Stimulated activated CD8-positive, alpha-beta memory T cell treated with anti-CD3 and anti-CD28 coated beads, Interleukin-7, amount 100 ng/mL, for 24 hours (primary cell): Measurements from ENCODE around the gene WDR72.
"Not testable (repeated sequence)": the region's sequence is repeated elsewhere in the genome, so short reads cannot be mapped to it uniquely, and the experiment has no call there.

ENCODE experiments used
- DNase-seq: peaks from one replicate; pipeline ENCODE4 v3.0.0-alpha.2; 2020; ENCODE audit warnings: low read depth

Gene WDR72

GRCh38 chr15:53759411-53759931 is at the start of gene WDR72:
Gene WDR72, minus strand, starts transcription at chr15:53759663. Its CDS starts 26,514 bp downstream, at chr15:53733149.
- DNase-seq = no peak

- no peak for DNase-seq
These were observed 48.7 kb upstream of the WDR72 start for GRCh38 chr15:53808058-53808706.

- DNase-seq = no peak
These were observed 48.0 kb upstream of the WDR72 start for GRCh38 chr15:53807501-53807900.

- DNase-seq = no peak
These were observed 43.2 kb upstream of the WDR72 start for GRCh38 chr15:53802672-53803071.

GRCh38 chr15:53791581-53791980 is 32.1 kb upstream of the WDR72 start:
- DNase-seq = no peak

GRCh38 chr15:53789654-53790375 is 30.4 kb upstream of the WDR72 start:
- DNase-seq = no peak

GRCh38 chr15:53786401-53786800 is 26.9 kb upstream of the WDR72 start:
- no peak for DNase-seq

- DNase-seq = not testable (repeated sequence)
These were observed 25.8 kb upstream of the WDR72 start for GRCh38 chr15:53785241-53785640.

- no peak for DNase-seq
These were observed 3.5 kb upstream of the WDR72 start for GRCh38 chr15:53762916-53763315.

GRCh38 chr15:53758412-53758811 is 1.1 kb downstream of the WDR72 start:
- no peak for DNase-seq

- no peak for DNase-seq
These were observed 1.6 kb downstream of the WDR72 start for GRCh38 chr15:53757906-53758305.

GRCh38 chr15:53753813-53754212 is 5.7 kb downstream of the WDR72 start:
- DNase-seq = no peak

GRCh38 chr15:53752406-53752805 is 7.1 kb downstream of the WDR72 start:
- DNase-seq = no peak

GRCh38 chr15:53747501-53748068 is 11.9 kb downstream of the WDR72 start:
- no peak for DNase-seq

- no peak for DNase-seq
These were observed 13.4 kb downstream of the WDR72 start for GRCh38 chr15:53746101-53746500.

GRCh38 chr15:53739651-53740050 is 19.8 kb downstream of the WDR72 start:
- no peak for DNase-seq

GRCh38 chr15:53739187-53739586 is 20.3 kb downstream of the WDR72 start:
- no peak for DNase-seq

- DNase-seq = no peak
These were observed 38.0 kb downstream of the WDR72 start for GRCh38 chr15:53721334-53722087.

- DNase-seq = no peak
These were observed 42.3 kb downstream of the WDR72 start for GRCh38 chr15:53716909-53717876.

GRCh38 chr15:53713218-53713617 is 46.2 kb downstream of the WDR72 start:
- no peak for DNase-seq

- DNase-seq = no peak
These were observed 48.6 kb downstream of the WDR72 start for GRCh38 chr15:53710906-53711305.
